Liver (tissue), 3 donors: ENCODE results near the gene PRKCG.

Experiments used
- CTCF ChIP-seq: fragments of 150-350 bp; IDR thresholded peaks from 2 replicates; pipeline ENCODE4 v1.5.1; 2017; ENCODE audit warnings: improper control_type of control experiment, low read depth, low read length; ENCODE audit not compliant: missing input control
- EGR1 ChIP-seq, 2 donors: IDR thresholded peaks; 2 replicates each; pipeline ENCODE4 v1.6.1; 2016 to 2018; ENCODE audit warnings: antibody characterized with exemption in 2 of 2, low read depth in 2 of 2
- JUND ChIP-seq, 2 donors: IDR thresholded peaks; 2 replicates each; pipeline ENCODE4 v1.6.1; 2016; ENCODE audit warnings: antibody characterized with exemption in 2 of 2
- YY1 ChIP-seq: IDR thresholded peaks from 2 replicates; pipeline ENCODE4 v1.6.1; 2016; ENCODE audit warnings: antibody characterized with exemption, mild to moderate bottlenecking
- donor health status: healthy.
- donor health status: healthy.

DNA sequence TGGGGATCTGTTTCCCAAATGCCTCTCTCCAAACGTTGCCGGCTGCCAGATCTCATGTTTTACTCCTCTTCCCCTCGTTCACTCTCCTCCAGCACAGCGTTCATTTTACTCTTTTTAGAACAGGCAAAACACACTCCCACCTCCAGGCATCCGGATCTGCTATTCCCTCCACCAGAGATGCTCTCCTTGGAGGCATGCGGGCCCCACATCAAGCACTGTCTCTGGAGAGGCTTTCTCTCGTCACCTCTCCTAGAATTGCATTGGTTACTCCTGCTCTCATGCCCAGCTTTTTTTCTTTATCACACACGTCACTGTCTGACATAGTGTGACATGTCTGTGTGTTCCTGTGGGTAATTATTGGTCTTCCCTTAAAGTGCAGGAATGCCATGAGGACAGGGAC, 34.4 kb upstream of the PRKCG start:
- TF ChIP-seq CTCF = no peak
- TF ChIP-seq JUND (IDR thresholded peaks at IDR 0.05) = no peak
- TF ChIP-seq EGR1 (IDR thresholded peaks at IDR 0.05; ENCODE audit: low read depth in 2 of 2) = no peak
- TF ChIP-seq YY1 = no peak
